Activated CD4-positive, alpha-beta T cell treated with anti-CD3 and anti-CD28 coated beads for 1 hour (primary cell): ENCODE measurements around the gene TCEANC2.
"Not testable (repeated sequence)": the region's sequence is repeated elsewhere in the genome, so short reads cannot be mapped to it uniquely, and the experiment has no call there.

Experiments used
- DNase-seq: peaks from one replicate; pipeline ENCODE4 v3.0.0-alpha.2; 2020

Gene TCEANC2

DNA sequence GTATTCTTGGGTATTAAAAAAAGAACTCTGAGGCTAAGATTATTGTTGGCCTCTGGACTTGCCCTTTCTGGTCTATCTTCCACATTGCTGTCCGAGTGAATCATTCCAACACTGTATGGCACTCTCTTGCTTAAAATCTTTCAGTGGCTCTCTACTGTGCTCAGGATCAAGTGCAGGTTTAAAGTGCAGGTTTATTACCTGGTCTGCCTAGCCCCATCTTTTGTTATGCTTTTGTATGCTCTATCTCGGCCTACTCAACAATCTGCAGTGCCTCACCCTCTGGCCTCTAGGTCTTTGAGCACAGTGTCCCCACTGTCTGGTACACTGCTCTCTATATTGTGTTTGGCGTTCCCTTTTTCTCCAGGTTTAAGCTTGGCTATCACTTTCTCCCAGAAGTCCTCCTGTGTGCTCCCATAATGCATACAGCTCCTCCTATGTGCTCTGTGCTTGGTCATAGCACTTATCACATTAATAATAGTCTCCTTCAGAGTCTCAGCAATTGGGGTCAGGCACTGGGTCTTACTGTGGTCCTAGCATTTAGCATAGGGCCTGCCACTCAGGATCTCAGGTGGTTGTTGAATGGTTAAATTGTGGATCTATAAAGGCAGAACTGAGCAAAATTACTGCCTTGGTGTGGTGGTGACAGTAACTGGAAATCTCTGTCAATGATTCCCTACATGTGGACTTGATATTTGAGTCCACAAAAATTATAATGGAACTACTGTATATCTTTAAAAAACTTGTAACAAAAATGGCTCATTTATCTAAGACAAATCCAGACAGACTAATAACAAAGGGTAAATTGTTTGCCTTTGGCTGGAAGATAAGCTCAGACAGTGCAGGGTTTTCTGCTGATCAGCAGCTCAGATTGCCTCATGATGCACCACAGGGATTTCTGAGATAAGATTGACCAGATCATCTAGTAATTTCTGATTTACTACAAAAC lies 24.8 kb upstream of the TCEANC2 start:
- DNase-seq, result no peak

GRCh38 chr1:54037476-54037875 lies 15.9 kb upstream of the TCEANC2 start:
- no peak for DNase-seq

GRCh38 chr1:54041806-54042205 lies 11.6 kb upstream of the TCEANC2 start:
- no peak for DNase-seq

DNA sequence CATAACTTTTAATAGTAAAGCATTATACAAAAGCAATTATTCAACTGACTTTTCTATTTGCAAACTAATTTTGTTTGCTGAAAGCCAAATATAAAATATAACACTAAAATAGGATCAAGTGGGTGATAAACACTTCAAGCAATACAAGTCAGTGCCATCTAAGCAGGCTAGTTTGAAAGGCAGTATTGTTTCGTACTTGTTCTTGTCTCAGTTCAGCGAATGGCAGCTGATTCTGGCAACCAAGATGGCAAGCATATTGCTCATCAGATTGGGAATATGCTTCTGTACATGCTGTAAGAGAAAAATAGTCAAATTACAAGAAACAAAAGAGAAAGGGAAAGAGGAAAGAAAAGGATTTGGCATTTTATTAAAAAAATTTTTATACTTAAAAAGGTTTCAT lies 7.9 kb upstream of the TCEANC2 start:
- DNase-seq, result no peak

GRCh38 chr1:54046671-54047383 lies 6.6 kb upstream of the TCEANC2 start:
- DNase-seq, result no peak

DNA sequence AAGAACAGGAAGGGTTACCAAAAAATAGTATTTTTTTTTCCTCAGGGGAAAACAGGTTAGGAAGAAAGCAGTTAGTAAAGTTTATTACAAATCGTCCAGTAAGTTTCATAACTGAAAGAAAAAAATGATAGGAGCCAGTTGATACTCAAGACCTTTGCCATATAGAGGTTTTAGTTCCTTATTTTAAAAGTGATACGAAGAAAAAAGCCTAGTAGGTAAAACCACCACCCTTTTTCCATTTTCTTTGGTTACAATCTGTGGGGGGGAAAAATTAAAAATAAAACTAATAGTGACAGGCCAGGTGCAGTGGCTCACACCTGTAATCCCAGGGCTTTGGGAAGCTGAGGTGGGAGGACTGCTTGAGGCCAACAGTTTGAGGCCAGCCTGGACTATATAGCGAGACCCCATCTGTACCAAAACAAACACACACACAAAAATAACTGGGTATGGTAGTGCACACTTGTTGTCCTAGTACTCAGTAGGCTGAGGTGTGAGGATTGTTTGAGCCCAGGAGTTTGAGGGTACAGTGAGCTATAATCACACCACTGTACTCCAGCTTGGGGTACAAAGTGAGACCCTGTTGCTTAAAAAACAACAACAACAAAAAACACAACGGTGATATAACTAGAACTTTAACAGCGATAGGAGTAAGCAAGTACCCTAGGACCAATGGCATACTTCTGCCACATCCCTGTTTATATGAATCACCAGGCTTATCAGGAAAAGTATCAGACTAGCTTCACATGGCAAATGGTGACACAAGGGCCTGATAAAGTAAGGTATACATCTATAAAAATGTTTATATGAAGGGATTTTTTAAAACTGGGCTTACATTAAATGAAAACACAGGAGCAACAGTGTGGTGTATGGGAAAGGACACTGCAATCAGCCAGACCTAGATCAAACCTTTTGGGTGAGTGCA lies 5.8 kb upstream of the TCEANC2 start:
- no peak for DNase-seq

- DNase-seq, result not testable (repeated sequence)
Observed at GRCh38 chr1:54050435-54050834, 3.0 kb upstream of the TCEANC2 start.

DNA sequence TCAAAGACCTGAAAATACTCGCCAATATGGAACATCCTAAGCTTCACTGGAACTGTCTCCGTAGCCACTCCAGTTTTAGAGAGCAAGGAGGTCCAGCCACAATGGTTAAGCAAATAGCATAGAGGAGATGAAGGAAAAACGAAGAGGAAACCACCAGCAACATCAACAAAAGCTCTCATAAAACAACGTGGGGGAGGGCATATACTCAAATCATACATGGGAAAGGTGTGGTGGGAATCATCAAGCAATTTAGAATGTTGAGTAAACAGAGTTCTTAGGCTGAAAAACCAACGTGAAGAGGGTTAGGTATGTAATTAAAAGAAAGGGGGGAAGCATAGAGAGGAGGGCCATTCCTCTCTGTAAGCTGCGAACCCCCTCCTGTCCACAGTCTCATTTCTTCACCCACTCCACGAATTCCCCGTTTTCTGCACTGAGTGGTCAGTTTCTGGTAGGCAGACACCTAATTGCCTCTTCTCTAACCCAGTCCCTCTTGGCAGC lies 1.4 kb upstream of the TCEANC2 start:
- DNase-seq, result no peak

DNA sequence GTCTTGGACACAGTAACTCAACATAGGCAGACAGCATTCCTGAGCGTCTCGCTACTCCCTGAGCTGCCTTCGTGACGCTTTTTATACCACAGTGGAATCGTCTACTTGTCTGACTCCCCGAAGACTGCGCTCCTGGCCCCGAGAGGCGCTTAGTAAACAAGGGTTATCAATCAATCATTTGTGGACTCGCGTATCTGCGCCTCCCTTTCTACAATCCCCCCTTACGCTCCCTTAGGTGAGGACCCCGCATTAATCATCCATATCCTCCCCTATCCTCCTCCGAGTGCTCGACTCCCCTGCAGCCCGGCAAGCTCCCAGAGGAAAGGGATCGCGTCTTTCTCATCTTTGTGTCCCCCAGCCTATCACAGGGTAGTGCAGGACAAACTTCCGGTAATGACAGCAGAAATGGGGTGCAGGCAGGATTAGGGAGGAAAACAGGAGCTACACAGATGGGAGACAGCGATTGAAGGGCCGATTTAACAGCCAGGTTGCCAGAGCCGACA lies 926 bp upstream of the TCEANC2 start:
- no peak for DNase-seq

DNA sequence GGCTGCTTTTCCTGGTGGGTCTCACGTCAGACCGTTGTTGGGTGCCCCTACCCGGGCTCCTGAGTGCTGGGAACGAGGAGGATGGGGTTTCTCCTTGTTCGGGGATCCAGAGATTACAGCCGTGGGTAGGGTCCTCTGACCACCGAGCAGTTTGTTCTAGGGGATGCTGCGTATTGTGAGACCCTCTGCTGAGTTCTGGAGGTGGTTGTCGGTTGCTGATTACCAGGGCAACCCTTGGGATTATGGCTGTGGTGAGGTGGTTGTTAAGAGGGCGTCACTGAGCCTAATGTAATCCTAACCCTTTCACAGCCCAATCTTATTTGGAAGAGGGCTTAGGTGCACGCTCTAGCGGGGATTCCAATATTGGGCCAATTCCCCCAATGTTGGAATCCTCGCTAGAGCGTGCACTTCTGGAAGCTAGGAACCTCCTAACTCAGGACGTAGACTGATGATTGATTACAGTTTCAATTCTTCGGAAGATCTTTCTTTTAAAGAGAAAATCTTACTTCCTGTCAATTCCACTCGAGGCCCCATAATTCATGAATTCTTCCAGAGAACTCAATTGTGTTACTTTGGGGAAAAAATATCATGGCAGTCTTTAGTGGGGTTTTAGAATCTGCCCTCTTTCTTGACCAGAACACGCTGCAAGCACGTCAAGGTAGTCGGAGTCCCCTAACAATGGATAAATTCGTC lies 483 bp downstream of the TCEANC2 start:
- DNase-seq, result no peak

GRCh38 chr1:54054438-54054749 lies 986 bp downstream of the TCEANC2 start:
- no peak for DNase-seq

DNA sequence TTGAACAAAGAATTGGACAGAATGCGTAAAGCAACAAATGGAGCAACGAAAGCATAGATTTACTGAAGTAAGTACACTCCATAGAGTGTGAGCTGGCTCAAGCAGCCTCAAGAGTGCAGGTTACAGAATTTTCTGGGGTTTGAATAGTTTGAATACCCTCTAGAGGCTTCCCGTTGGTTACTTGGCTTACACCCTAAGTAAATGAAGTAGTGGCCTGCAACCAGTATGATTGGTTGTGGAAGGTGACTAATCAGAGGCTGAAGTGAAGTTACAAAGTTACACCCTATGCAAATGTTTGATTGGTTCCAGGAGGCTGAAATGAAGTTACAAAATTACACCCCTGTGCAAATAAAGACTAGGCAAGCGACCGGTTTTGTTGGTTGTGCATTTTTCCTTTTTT lies 10.9 kb downstream of the TCEANC2 start:
- no peak for DNase-seq

- no peak for DNase-seq
Observed at GRCh38 chr1:54069791-54070170, 16.4 kb downstream of the TCEANC2 start.

DNA sequence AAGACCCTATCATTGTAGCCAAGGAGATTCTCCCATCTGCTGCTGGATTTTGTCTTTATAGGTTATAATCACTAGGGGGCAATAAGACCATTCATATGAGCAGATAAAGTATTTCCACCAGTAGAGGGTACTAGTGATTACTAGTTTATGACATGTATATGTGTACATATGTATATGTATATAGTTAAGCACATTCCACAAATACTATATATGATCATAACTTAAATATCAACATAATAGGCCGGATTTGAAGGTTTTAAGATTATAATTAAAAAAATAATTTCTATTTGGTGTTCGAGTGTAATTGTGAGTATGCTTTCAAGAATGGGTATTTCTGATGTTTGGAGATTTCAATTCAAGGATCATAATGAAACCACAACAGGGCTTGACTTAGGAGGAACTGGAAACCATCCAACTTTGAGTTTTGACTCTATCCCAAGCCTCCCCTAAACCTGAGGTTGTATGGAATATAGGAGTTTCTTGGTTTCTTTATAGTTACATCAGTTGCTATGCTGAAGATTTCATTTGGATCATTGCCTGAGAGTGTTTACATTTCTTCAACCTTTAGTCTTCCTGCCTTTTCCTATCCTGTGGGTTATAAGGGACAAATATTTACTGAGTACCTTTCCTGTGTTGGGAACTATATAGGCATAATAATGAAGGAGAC lies 16.9 kb downstream of the TCEANC2 start:
- DNase-seq, result no peak

DNA sequence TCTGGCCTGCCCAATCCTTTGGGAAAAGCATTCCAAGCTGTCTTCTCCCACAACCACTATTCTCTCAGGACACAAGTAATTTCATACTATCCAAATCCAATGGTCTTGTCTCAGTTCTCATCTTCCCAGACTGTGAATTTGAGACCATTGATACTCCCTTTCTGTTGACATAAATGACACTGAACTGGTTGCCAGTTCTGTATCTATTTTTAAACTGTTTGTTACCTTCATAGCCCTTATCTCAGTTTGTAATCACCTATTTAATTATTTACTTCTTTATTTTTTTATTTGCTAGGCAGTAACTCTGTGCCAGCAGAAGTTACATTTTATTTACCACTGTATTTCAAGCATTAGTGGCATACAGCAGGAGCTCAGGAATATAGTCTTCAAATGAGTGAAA lies 24.0 kb downstream of the TCEANC2 start:
- no peak for DNase-seq

- no peak for DNase-seq
Observed at GRCh38 chr1:54080598-54081049, 27.2 kb downstream of the TCEANC2 start.

DNA sequence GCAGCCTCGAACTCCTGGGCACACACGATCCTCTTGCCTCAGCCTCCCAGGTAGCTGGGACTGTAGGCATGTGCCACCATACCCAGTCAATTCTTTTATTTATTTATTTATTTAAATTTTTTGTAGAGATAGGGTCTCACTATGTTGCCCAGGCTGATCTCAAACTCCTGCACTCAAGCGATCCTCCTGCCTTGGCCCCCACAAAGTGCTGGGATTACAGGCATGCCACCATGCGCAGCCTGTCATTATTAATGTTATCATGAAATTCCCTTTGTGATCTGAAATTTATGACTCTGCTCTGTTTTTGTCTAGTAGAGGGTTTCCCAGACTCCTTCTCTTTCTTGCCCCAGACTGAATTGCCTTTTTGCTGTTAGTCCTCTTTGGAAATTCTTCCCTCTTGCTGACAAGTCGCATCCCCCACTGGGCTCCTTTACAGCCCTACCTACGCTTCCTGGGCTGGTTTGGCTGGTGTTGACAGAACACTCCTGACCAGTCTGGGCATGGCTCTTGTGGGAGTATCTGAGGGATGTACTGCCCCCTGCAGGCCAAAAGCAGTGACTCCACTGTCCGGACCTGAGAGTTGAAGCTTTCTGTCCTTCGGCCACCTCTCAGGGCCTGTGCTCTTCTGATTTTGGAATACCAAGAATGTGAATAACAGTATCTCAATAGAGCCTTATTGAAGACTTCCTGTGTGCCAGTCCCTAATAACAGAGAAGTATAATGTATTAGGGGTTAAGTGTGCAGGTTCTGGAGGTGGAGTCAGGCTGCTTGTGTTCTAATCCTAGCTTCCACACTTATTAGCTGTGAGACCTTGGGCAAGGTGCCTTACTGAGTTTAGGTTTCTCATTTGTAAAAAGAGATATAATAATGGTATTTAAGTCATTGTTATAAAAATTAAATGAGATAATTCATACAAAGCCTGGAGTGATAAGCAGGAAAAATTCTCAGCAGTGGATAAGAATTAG lies 28.2 kb downstream of the TCEANC2 start:
- peak; percentile 29 for DNase-seq

DNA sequence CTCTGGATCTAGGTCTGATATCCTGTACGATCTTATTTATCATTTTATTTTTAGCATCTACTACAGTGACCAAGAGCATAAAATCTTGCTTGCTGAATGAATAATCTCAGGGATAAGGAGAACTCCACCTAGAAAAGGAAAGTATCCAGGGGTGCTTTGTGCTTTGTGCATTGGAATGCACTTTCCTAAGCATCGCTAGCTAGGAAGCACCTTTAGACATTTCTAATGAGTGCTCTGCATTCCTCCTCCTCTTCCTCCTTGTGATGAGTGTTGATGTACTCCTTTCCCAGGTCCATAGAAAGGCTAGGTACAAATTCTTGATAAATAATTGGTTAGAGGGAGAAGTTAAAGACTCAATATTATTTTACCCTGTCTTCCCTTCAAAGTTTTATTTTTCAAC lies 31.4 kb downstream of the TCEANC2 start:
- no peak for DNase-seq

DNA sequence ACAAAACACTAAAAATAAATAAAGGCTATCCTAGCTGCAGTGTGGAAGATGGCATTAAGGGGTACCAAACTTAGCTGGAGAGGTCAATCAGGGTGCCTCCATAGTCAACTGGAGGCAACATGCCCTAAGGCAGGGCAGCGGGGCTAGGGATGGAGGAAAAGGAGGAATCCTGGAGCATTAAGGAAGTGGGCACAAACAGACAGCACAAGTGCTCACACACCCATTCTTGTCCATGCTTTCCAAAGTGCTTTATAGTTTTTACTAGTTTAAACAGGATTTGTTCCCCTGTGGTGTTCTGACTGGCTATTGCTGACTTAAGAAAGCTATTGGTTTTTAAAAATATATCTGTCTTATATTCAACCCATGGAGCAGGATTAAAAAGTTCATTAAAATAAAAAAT lies 33.3 kb downstream of the TCEANC2 start:
- DNase-seq, result no peak

- no peak for DNase-seq
Observed at GRCh38 chr1:54088385-54088784, 35.0 kb downstream of the TCEANC2 start.
